AG04450 (cell line): ENCODE measurements around the gene DHX35. TPM values are rescaled to one million over a fixed set of nuclear protein-coding genes. Genes with fewer than 3 reads are reported as not detected.

Experiments used
- CTCF ChIA-PET: fragments of 300-600, 350-600 bp; formaldehyde crosslinking; extraction: SDS; loops from one replicate; lab custom pipeline; 2022; ENCODE audit warnings: antibody characterized with exemption, inconsistent platforms; lab: Charles Lee
- POLR2A ChIA-PET: fragments of 350-600 bp; formaldehyde crosslinking; extraction: SDS; loops from one replicate; lab custom pipeline; 2021; ENCODE audit warnings: antibody characterized with exemption, inconsistent platforms; lab: Yijun Ruan, JAX
- DNase-seq: peaks from one replicate; pipeline ENCODE4 v3.0.0-alpha.2; 2011; ENCODE audit warnings: low read depth, low spot score
- H3K27ac ChIP-seq: one replicate; pipeline ENCODE4 v1.5.1; 2012; ENCODE audit warnings: low read depth, low read length, control low read depth
- H3K27me3 ChIP-seq: one replicate; pipeline ENCODE4 v1.6.0; 2012; ENCODE audit warnings: low read length; ENCODE audit not compliant: control insufficient read depth, insufficient read depth
- H3K4me3 ChIP-seq: 2 replicates; pipeline ENCODE4 v1.5.1; 2011; ENCODE audit warnings: mild to moderate bottlenecking, low read depth, low read length, control low read depth
- H3K9me3 ChIP-seq: 2 replicates; pipeline ENCODE4 v1.5.1; 2012; ENCODE audit warnings: low read length; ENCODE audit not compliant: control insufficient read depth, insufficient read depth
- CTCF ChIP-seq: IDR thresholded peaks from 2 replicates; pipeline ENCODE4 v1.5.1; 2011; ENCODE audit warnings: low read depth, low read length, control low read depth, inconsistent platforms
- polyA plus RNA-seq: library from polyadenylated mRNA; depleted of rRNA; stranded (reverse); fragments of >200 nt; gene quantifications from 2 replicates; pipeline ENCODE4 v1.2.3, GENCODE V29; 2011; rRNA removed
- small RNA-seq: library from RNA; depleted of rRNA; stranded (forward); fragments of <200 nt; gene quantifications from one replicate; pipeline ENCODE3, GENCODE V24; 2012; ENCODE audit warnings: low read depth; ENCODE audit not compliant: insufficient read length

Gene DHX35
- polyA plus RNA-seq, 1 experiment, result 14.4 TPM

DNA sequence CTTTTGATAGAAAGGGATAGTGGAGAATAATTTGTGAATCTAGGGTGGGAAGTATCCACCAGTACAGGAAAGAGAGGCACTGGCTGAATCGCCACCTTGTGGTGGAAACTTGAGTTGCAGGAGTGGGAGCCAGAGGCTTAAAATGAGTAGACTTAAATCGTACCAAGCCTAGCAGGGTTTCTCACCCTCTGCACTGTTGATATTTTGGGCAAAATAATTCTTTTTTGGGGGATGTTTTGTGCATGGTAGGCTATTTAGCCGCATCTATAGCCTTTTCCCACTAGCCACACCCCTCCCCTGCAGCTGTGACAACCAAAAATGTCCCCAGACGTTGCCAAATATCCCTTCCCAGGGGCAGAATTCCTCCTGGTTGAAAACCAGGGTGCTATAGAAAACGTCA lies 119.1 kb downstream of the DHX35 start:
- TF ChIP-seq CTCF, result peak; percentile 97
- peaks cover 11% of the 10 kb centered on the region for H3K27me3 ChIP-seq
- ChIA-PET CTCF (interaction anchor here (0.6 to 11.4 kb wide), 21 partner anchors 8 to 188 kb away, joined by 3 to 315 read pairs (median 4); partner anchors contain the start of gene DHX35), POLR2A (no interaction called here)
- no peak overlapping the region for H3K4me3 ChIP-seq
- H3K27ac ChIP-seq, result no peak overlapping the region
- H3K9me3 ChIP-seq, result no peaks in the 10 kb centered on the region
- DNase-seq, result peak; percentile 62

GRCh38 chr20:39082622-39083398 lies 120.7 kb downstream of the DHX35 start:
- Histone ChIP-seq H3K4me3 (no peak overlapping the region), H3K9me3 (no peaks in the 10 kb centered on the region), H3K27ac (no peak overlapping the region), H3K27me3 (peaks cover 8% of the 10 kb centered on the region)
- ChIA-PET POLR2A (no interaction called here), CTCF (interaction anchor here (0.7 to 11.4 kb wide), 4 partner anchors 15 to 46 kb away, joined by 3 to 315 read pairs (median 3); no protein-coding TSS in a partner anchor)
- no peak for TF ChIP-seq CTCF
- DNase-seq, result no peak

GRCh38 chr20:39083761-39084160 lies 121.6 kb downstream of the DHX35 start:
- no peak for TF ChIP-seq CTCF
- H3K9me3 ChIP-seq, result no peaks in the 10 kb centered on the region
- H3K27ac ChIP-seq, result no peak overlapping the region
- no peak for DNase-seq
- H3K27me3 ChIP-seq, result peaks cover 8% of the 10 kb centered on the region
- CTCF ChIA-PET, result interaction anchor here (1.3 to 11.4 kb wide), 2 partner anchors 16 to 36 kb away, joined by 3 to 315 read pairs; no protein-coding TSS in a partner anchor
- H3K4me3 ChIP-seq, result no peak overlapping the region
- POLR2A ChIA-PET, result no interaction called here

DNA sequence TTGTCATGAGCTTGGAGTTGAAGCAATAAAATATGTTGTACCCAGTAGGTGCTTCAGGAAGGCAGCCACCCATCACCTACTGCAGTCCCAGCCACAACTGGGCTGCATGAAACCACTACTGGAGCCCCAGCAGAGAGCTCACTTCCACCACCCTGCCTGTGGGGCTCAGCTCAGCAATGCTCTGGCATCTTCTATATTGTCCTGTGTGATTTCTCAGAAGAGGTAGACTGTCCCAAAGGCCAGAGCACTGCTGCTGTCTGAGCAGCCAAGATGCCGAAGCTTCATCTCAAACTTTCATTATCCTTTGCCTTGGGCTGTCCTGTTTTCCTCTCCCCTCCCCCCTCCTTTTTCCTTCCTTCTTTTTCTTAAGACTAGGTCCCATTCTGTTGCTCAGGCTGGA lies 126.9 kb downstream of the DHX35 start:
- Histone ChIP-seq H3K27ac (no peak overlapping the region), H3K4me3 (no peak overlapping the region), H3K9me3 (no peaks in the 10 kb centered on the region), H3K27me3 (peaks cover 2% of the 10 kb centered on the region)
- ChIA-PET POLR2A (no interaction called here), CTCF (interaction anchor here (0.7 to 1.3 kb wide), 3 partner anchors 8 to 41 kb away, joined by 3 to 7 read pairs (median 3); no protein-coding TSS in a partner anchor)
- DNase-seq, result no peak
- no peak for TF ChIP-seq CTCF

Small RNA genes lying within 50 kb of the gene (small RNA-seq; reads per million reads assigned to genes)
- gene AL023803.1, result not detected

Other genes starting within 250 kb of the DHX35 start
- gene SLC32A1, start 237.9 kb upstream of the DHX35 start, polyA plus RNA-seq, result not detected in 2 replicates
- gene ACTR5, start 213.9 kb upstream of the DHX35 start, polyA plus RNA-seq, result 6.0 and 6.1 TPM in 2 replicates
- not detected in 2 replicates for gene PPP1R16B, start 156.6 kb upstream of the DHX35 start, polyA plus RNA-seq
- 10.5 and 14.9 TPM in 2 replicates for gene FAM83D, start 35.9 kb upstream of the DHX35 start, polyA plus RNA-seq